ENCODE results near the gene TIMM17B.
A peak's percentile ranks its signal among the peaks of the same experiment; 100 is the strongest.
"Not testable (repeated sequence)": the region's sequence is repeated elsewhere in the genome, so short reads cannot be mapped to it uniquely, and the experiment has no call there.

Gene TIMM17B

GRCh38 chrX:48892896-48893295 is 4.7 kb downstream of the TIMM17B start:
- peaks cover 21% of the 10 kb centered on the region for H3K27me3 Mint-ChIP-seq
- DNase-seq = no peak
- H3K9me3 Mint-ChIP-seq = no peaks in the 10 kb centered on the region
- peaks cover 35% of the 10 kb centered on the region for H3K36me3 Mint-ChIP-seq (ENCODE audit: low read depth)
- peak overlapping the region; percentile 14 for H3K27ac Mint-ChIP-seq
- H3K4me3 Mint-ChIP-seq = no peak overlapping the region
- H3K4me1 Mint-ChIP-seq (ENCODE audit: low read depth) = peaks cover 27% of the 10 kb centered on the region

- Mint-ChIP-seq H3K27me3 (peaks cover 21% of the 10 kb centered on the region), H3K4me3 (peak overlapping the region; percentile 74), H3K9me3 (no peaks in the 10 kb centered on the region), H3K27ac (peak overlapping the region; percentile 87), H3K36me3 (ENCODE audit: low read depth) (peaks cover 27% of the 10 kb centered on the region), H3K4me1 (ENCODE audit: low read depth) (peaks cover 23% of the 10 kb centered on the region)
- peak; percentile 83 for DNase-seq
Measured at GRCh38 chrX:48891402-48892288, 5.9 kb downstream of the TIMM17B start.

GRCh38 chrX:48890934-48891401 is 6.6 kb downstream of the TIMM17B start:
- H3K36me3 Mint-ChIP-seq (ENCODE audit: low read depth) = peaks cover 24% of the 10 kb centered on the region
- DNase-seq = no peak
- no peaks in the 10 kb centered on the region for H3K9me3 Mint-ChIP-seq
- peaks cover 19% of the 10 kb centered on the region for H3K4me1 Mint-ChIP-seq (ENCODE audit: low read depth)
- H3K4me3 Mint-ChIP-seq = peak overlapping the region; percentile 74
- peaks cover 21% of the 10 kb centered on the region for H3K27me3 Mint-ChIP-seq
- H3K27ac Mint-ChIP-seq = peak overlapping the region; percentile 69

- no peak for DNase-seq
- Mint-ChIP-seq H3K36me3 (ENCODE audit: low read depth) (peaks cover 22% of the 10 kb centered on the region), H3K27ac (peak overlapping the region; percentile 69), H3K27me3 (peaks cover 21% of the 10 kb centered on the region), H3K4me1 (ENCODE audit: low read depth) (peaks cover 17% of the 10 kb centered on the region), H3K9me3 (no peaks in the 10 kb centered on the region), H3K4me3 (peak overlapping the region; percentile 74)
Measured at GRCh38 chrX:48890296-48890925, 7.2 kb downstream of the TIMM17B start.

- not testable (repeated sequence) for DNase-seq; H3K9me3 Mint-ChIP-seq; H3K27ac Mint-ChIP-seq; H3K36me3 Mint-ChIP-seq (ENCODE audit: low read depth); H3K4me1 Mint-ChIP-seq (ENCODE audit: low read depth); H3K4me3 Mint-ChIP-seq
- peaks cover 13% of the 10 kb centered on the region for H3K27me3 Mint-ChIP-seq
Measured at GRCh38 chrX:48886586-48886985, 11.0 kb downstream of the TIMM17B start.

- no peak overlapping the region for H3K27ac Mint-ChIP-seq
- H3K9me3 Mint-ChIP-seq = no peaks in the 10 kb centered on the region
- no peaks in the 10 kb centered on the region for H3K36me3 Mint-ChIP-seq (ENCODE audit: low read depth)
- H3K4me1 Mint-ChIP-seq (ENCODE audit: low read depth) = no peaks in the 10 kb centered on the region
- no peak for DNase-seq
- H3K4me3 Mint-ChIP-seq = no peak overlapping the region
- peaks cover 9% of the 10 kb centered on the region for H3K27me3 Mint-ChIP-seq
Measured at GRCh38 chrX:48883729-48884128, 13.8 kb downstream of the TIMM17B start.

GRCh38 chrX:48876944-48877343 is 20.6 kb downstream of the TIMM17B start:
- DNase-seq; H3K4me1 Mint-ChIP-seq (ENCODE audit: low read depth); H3K9me3 Mint-ChIP-seq; H3K36me3 Mint-ChIP-seq (ENCODE audit: low read depth); H3K4me3 Mint-ChIP-seq; H3K27ac Mint-ChIP-seq: not testable (repeated sequence)
- H3K27me3 Mint-ChIP-seq = peaks cover 31% of the 10 kb centered on the region

GRCh38 chrX:48872017-48872416 is 25.6 kb downstream of the TIMM17B start:
- peaks cover 52% of the 10 kb centered on the region for H3K27me3 Mint-ChIP-seq
- H3K36me3 Mint-ChIP-seq (ENCODE audit: low read depth); H3K9me3 Mint-ChIP-seq; DNase-seq; H3K4me1 Mint-ChIP-seq (ENCODE audit: low read depth); H3K4me3 Mint-ChIP-seq; H3K27ac Mint-ChIP-seq: not testable (repeated sequence)

- no peaks in the 10 kb centered on the region for H3K4me1 Mint-ChIP-seq (ENCODE audit: low read depth)
- no peaks in the 10 kb centered on the region for H3K36me3 Mint-ChIP-seq (ENCODE audit: low read depth)
- peaks cover 68% of the 10 kb centered on the region for H3K27me3 Mint-ChIP-seq
- no peak for DNase-seq
- H3K9me3 Mint-ChIP-seq = no peaks in the 10 kb centered on the region
- H3K27ac Mint-ChIP-seq = no peak overlapping the region
- no peak overlapping the region for H3K4me3 Mint-ChIP-seq
Measured at GRCh38 chrX:48864210-48864609, 33.4 kb downstream of the TIMM17B start.

- Mint-ChIP-seq H3K4me3 (no peak overlapping the region), H3K27me3 (peaks cover 62% of the 10 kb centered on the region)
Measured at GRCh38 chrX:48854898-48855297, 42.7 kb downstream of the TIMM17B start.

GRCh38 chrX:48854121-48854804 is 43.3 kb downstream of the TIMM17B start:
- not testable (repeated sequence) for H3K27ac Mint-ChIP-seq; H3K9me3 Mint-ChIP-seq; DNase-seq; H3K4me3 Mint-ChIP-seq; H3K36me3 Mint-ChIP-seq (ENCODE audit: low read depth); H3K4me1 Mint-ChIP-seq (ENCODE audit: low read depth)
- peaks cover 59% of the 10 kb centered on the region for H3K27me3 Mint-ChIP-seq

More at GRCh38 chrX:48854898-48855297, 42.7 kb downstream of the TIMM17B start:
- Mint-ChIP-seq H3K4me1 (ENCODE audit: low read depth) (peaks cover 1% of the 10 kb centered on the region), H3K27ac (no peak overlapping the region), H3K9me3 (no peaks in the 10 kb centered on the region), H3K36me3 (ENCODE audit: low read depth) (no peaks in the 10 kb centered on the region)
- DNase-seq = no peak

GRCh38 chrX:48853494-48853893 is 44.1 kb downstream of the TIMM17B start:
- not testable (repeated sequence) for H3K4me1 Mint-ChIP-seq (ENCODE audit: low read depth); DNase-seq; H3K36me3 Mint-ChIP-seq (ENCODE audit: low read depth); H3K9me3 Mint-ChIP-seq; H3K4me3 Mint-ChIP-seq; H3K27ac Mint-ChIP-seq
- peaks cover 59% of the 10 kb centered on the region for H3K27me3 Mint-ChIP-seq

- Mint-ChIP-seq H3K27me3 (peaks cover 56% of the 10 kb centered on the region), H3K9me3 (no peaks in the 10 kb centered on the region), H3K27ac (no peak overlapping the region), H3K4me1 (ENCODE audit: low read depth) (peaks cover 9% of the 10 kb centered on the region), H3K36me3 (ENCODE audit: low read depth) (no peaks in the 10 kb centered on the region), H3K4me3 (no peak overlapping the region)
- no peak for DNase-seq
Measured at GRCh38 chrX:48852857-48853256, 44.7 kb downstream of the TIMM17B start.

GRCh38 chrX:48848847-48849246 is 48.7 kb downstream of the TIMM17B start:
- Mint-ChIP-seq H3K36me3 (ENCODE audit: low read depth) (no peaks in the 10 kb centered on the region), H3K27me3 (peaks cover 42% of the 10 kb centered on the region), H3K27ac (no peak overlapping the region), H3K4me1 (ENCODE audit: low read depth) (peaks cover 7% of the 10 kb centered on the region), H3K4me3 (no peak overlapping the region), H3K9me3 (no peaks in the 10 kb centered on the region)
- DNase-seq = no peak

All from activated T-cell treated with anti-CD3 and anti-CD28 coated beads, Interleukin-2, amount 50 U/mL, for 24 hours (primary cell).